Left ventricle myocardium inferior (tissue), 1 donor: ENCODE measurements around the gene PACRGL. TPM values are rescaled to one million over a fixed set of nuclear protein-coding genes. Genes with fewer than 3 reads are reported as not detected.
"Not testable (repeated sequence)": the region's sequence is repeated elsewhere in the genome, so short reads cannot be mapped to it uniquely, and the experiment has no call there.

ENCODE experiments used
- DNase-seq: peaks from one replicate; pipeline ENCODE4 v3.0.0-alpha.2; 2020
- H3K27ac ChIP-seq: fragments of 200-600 bp; replicated peaks from 2 replicates; pipeline ENCODE4 v1.8.0; 2021
- H3K27me3 ChIP-seq: fragments of 200-600 bp; 2 replicates; pipeline ENCODE4 v1.8.0; 2021; ENCODE audit warnings: low read depth
- H3K36me3 ChIP-seq: fragments of 200-600 bp; 2 replicates; pipeline ENCODE4 v1.8.0; 2021
- H3K4me1 ChIP-seq: fragments of 200-600 bp; 2 replicates; pipeline ENCODE4 v1.8.0; 2021
- H3K4me3 ChIP-seq: fragments of 200-600 bp; 2 replicates; pipeline ENCODE4 v1.8.0; 2021; ENCODE audit warnings: mild to moderate bottlenecking, moderate library complexity
- H3K9me3 ChIP-seq: fragments of 200-600 bp; replicated peaks from 2 replicates; pipeline ENCODE4 v1.8.0; 2021
- CTCF ChIP-seq: fragments of 200-600 bp; IDR thresholded peaks from 2 replicates; pipeline ENCODE4 v1.8.0; 2021; ENCODE audit warnings: antibody characterized with exemption, mild to moderate bottlenecking, borderline replicate concordance
- intact Hi-C: fragments of 100-400 bp; cut with micrococcal nuclease; formaldehyde crosslinking; loops from one replicate; pipeline ENCODE4 v1.11.0; 2022
- total RNA-seq: library from RNA; stranded (reverse); fragmentation: NEBNext Ultra II Directional; extraction: Animal tissue kit (Norgen Biotek cat#: 25700); gene quantifications from one replicate; pipeline ENCODE4 v1.2.1, GENCODE V29; 2021
- donor health status: DM: no; HTN: yes; CAD: no; lungs with severe emphysema.

The PACRGL gene
- total RNA-seq, 1 donor from 2014 or later = 9.8 TPM

GRCh38 chr4:20761382-20761781 is 61.1 kb downstream of the PACRGL start:
- no peak overlapping the region for H3K27ac ChIP-seq
- intact Hi-C loops = no loop called here

GRCh38 chr4:20761826-20762225 is 61.6 kb downstream of the PACRGL start:
- Histone ChIP-seq H3K27me3 (no peaks in the 10 kb centered on the region), H3K4me1 (no peaks in the 10 kb centered on the region), H3K36me3 (no peaks in the 10 kb centered on the region), H3K4me3 (no peak overlapping the region), H3K9me3 (no peaks in the 10 kb centered on the region), H3K27ac (no peak overlapping the region)
- intact Hi-C loops = no loop called here
- TF ChIP-seq CTCF = no peak
- no peak for DNase-seq

More at GRCh38 chr4:20761382-20761781, 61.1 kb downstream of the PACRGL start:
- H3K27me3 ChIP-seq = no peaks in the 10 kb centered on the region
- H3K9me3 ChIP-seq = no peaks in the 10 kb centered on the region
- H3K4me1 ChIP-seq = no peaks in the 10 kb centered on the region
- no peaks in the 10 kb centered on the region for H3K36me3 ChIP-seq
- no peak for TF ChIP-seq CTCF
- no peak overlapping the region for H3K4me3 ChIP-seq
- DNase-seq = no peak

- Histone ChIP-seq H3K27me3 (no peaks in the 10 kb centered on the region), H3K4me3 (no peak overlapping the region), H3K9me3 (no peaks in the 10 kb centered on the region), H3K4me1 (no peaks in the 10 kb centered on the region), H3K36me3 (no peaks in the 10 kb centered on the region), H3K27ac (no peak overlapping the region)
- TF ChIP-seq CTCF = no peak
- no peak for DNase-seq
- intact Hi-C loops = no loop called here
These were observed 64.2 kb downstream of the PACRGL start for GRCh38 chr4:20764366-20764992.

- intact Hi-C loops = no loop called here
- Histone ChIP-seq H3K4me3 (no peak overlapping the region), H3K9me3 (no peaks in the 10 kb centered on the region), H3K36me3 (no peaks in the 10 kb centered on the region), H3K27me3 (no peaks in the 10 kb centered on the region), H3K27ac (no peak overlapping the region), H3K4me1 (no peaks in the 10 kb centered on the region)
- no peak for DNase-seq
- peak; percentile 68 for TF ChIP-seq CTCF
These were observed 73.1 kb downstream of the PACRGL start for GRCh38 chr4:20773144-20773997.

- Histone ChIP-seq H3K9me3 (peaks cover 44% of the 10 kb centered on the region), H3K4me3 (no peak overlapping the region), H3K36me3 (no peaks in the 10 kb centered on the region), H3K4me1 (no peaks in the 10 kb centered on the region), H3K27ac (no peak overlapping the region), H3K27me3 (no peaks in the 10 kb centered on the region)
- TF ChIP-seq CTCF = no peak
- intact Hi-C loops = no loop called here
- no peak for DNase-seq
These were observed 78.6 kb downstream of the PACRGL start for GRCh38 chr4:20778896-20779295.

- H3K36me3 ChIP-seq, DNase-seq, H3K27me3 ChIP-seq, intact Hi-C loops, H3K27ac ChIP-seq, H3K4me3 ChIP-seq, H3K4me1 ChIP-seq: not testable (repeated sequence)
- H3K9me3 ChIP-seq = peaks cover 45% of the 10 kb centered on the region
These were observed 82.9 kb downstream of the PACRGL start for GRCh38 chr4:20783134-20783533.
